Fibroblast of lung (primary cell): ENCODE measurements around the gene FAM20C. TPM values are rescaled to one million over a fixed set of nuclear protein-coding genes. Genes with fewer than 3 reads are reported as not detected.

ENCODE experiments used
- DNase-seq, 2 donors: peaks; one replicate each; pipeline versions ENCODE4 v3.0.0 to v3.0.0-alpha.2; 2010; ENCODE audit warnings: low read depth in 2 of 2
- H2AFZ ChIP-seq: 2 replicates; pipeline ENCODE4 v1.5.1; 2012; ENCODE audit warnings: low read length, control low read depth, inconsistent platforms
- H3K27ac ChIP-seq: 2 replicates; pipeline ENCODE4 v1.5.1; 2011; ENCODE audit warnings: low read length, control low read depth; ENCODE audit not compliant: insufficient read depth
- H3K27me3 ChIP-seq: 2 replicates; pipeline ENCODE4 v1.5.1; 2011; ENCODE audit warnings: mild to moderate bottlenecking, low read length; ENCODE audit not compliant: control insufficient read depth, insufficient read depth
- H3K36me3 ChIP-seq: 2 replicates; pipeline ENCODE4 v1.5.1; 2011; ENCODE audit warnings: low read length; ENCODE audit not compliant: control insufficient read depth, insufficient read depth
- H3K4me1 ChIP-seq: 2 replicates; pipeline ENCODE4 v1.5.1; 2011; ENCODE audit warnings: low read length; ENCODE audit not compliant: control insufficient read depth, insufficient read depth; ENCODE audit errors: extremely low read depth
- H3K4me2 ChIP-seq: 2 replicates; pipeline ENCODE4 v1.5.1; 2011; ENCODE audit warnings: low read length, control low read depth; ENCODE audit not compliant: insufficient read depth; ENCODE audit errors: extremely low read depth
- H3K4me3 ChIP-seq, 4 experiments: fragments of 200-600 bp in 1 of 4; sonication (generic) in 1 of 4; replicated peaks in 1 of 4; 2 replicates each; pipeline ENCODE4 v1.5.1; 2011 to 2016; ENCODE audit warnings: low read length in 4 of 4, low read depth in 3 of 4, mild to moderate bottlenecking in 3 of 4, control low read depth in 2 of 4, inconsistent platforms in 1 of 4, mixed read lengths in 1 of 4; ENCODE audit not compliant: insufficient read depth in 1 of 4; ENCODE audit errors: control extremely low read depth in 1 of 4
- H3K79me2 ChIP-seq: 2 replicates; pipeline ENCODE4 v1.5.1; 2012; ENCODE audit warnings: mild to moderate bottlenecking, low read length, inconsistent platforms; ENCODE audit not compliant: control insufficient read depth, insufficient read depth
- H3K9ac ChIP-seq: 2 replicates; pipeline ENCODE4 v1.5.1; 2011; ENCODE audit warnings: mild to moderate bottlenecking, low read length, control low read depth; ENCODE audit not compliant: insufficient read depth
- H3K9me3 ChIP-seq: 2 replicates; pipeline ENCODE4 v1.5.1; 2012; ENCODE audit warnings: low read depth, low read length; ENCODE audit not compliant: control insufficient read depth, insufficient read depth
- H4K20me1 ChIP-seq: 2 replicates; pipeline ENCODE4 v1.5.1; 2011; ENCODE audit warnings: low read length; ENCODE audit not compliant: control insufficient read depth, insufficient read depth; ENCODE audit errors: extremely low read depth
- CTCF ChIP-seq, 2 donors: IDR thresholded peaks in 1 of 2; conservative IDR thresholded peaks in 1 of 2; 1 replicate in 1 of 2; 2 replicates in 1 of 2; pipeline ENCODE4 v1.5.1; 2011 to 2012; ENCODE audit warnings: low read length in 2 of 2, control low read depth in 1 of 2, inconsistent platforms in 1 of 2, low read depth in 1 of 2, mild to moderate bottlenecking in 1 of 2
- EZH2 ChIP-seq: IDR thresholded peaks from 2 replicates; pipeline ENCODE4 v1.5.1; 2012; ENCODE audit warnings: low read length, control low read depth, mild to moderate bottlenecking; ENCODE audit errors: missing control alignments
- polyA plus RNA-seq, 2 donors: library from polyadenylated mRNA; depleted of rRNA in 1 of 2; stranded (reverse) in 1 of 2; unstranded in 1 of 2; fragments of >200 nt; gene quantifications; 2 replicates each; pipeline ENCODE4 v1.2.1, GENCODE V29; 2011 to 2012; ENCODE audit warnings: missing spikeins in 1 of 2
- total RNA-seq: library from RNA; depleted of rRNA; stranded (reverse); fragments of >200 nt; gene quantifications from 2 replicates; pipeline ENCODE4 v1.2.1, GENCODE V29; 2014

Gene FAM20C
- total and polyA plus RNA-seq, 2 donors (not counting 1 experiment from before 2014, with no cell fraction given): 31.8 to 70.7 TPM

GRCh38 chr7:304574-305409 lies 112.4 kb downstream of the FAM20C start:
- no peaks in the 10 kb centered on the region for H3K27me3 ChIP-seq
- H3K27ac ChIP-seq: no peak overlapping the region
- no peak for DNase-seq
- H3K4me3 ChIP-seq: no peak overlapping the region
- no peaks in the 10 kb centered on the region for H3K36me3 ChIP-seq
- no peaks in the 10 kb centered on the region for H3K79me2 ChIP-seq
- H3K9me3 ChIP-seq: peaks cover 5% of the 10 kb centered on the region
- TF ChIP-seq CTCF (conservative IDR thresholded peaks at IDR 0.05 in 1 of 2, IDR thresholded peaks at IDR 0.05 in 1 of 2; ENCODE audit: low read depth in 1 of 2, low read length in 2 of 2) (no peak), EZH2 (no peak)
- H2AFZ ChIP-seq: no peak overlapping the region
- no peaks in the 10 kb centered on the region for H3K4me1 ChIP-seq
- no peak overlapping the region for H3K4me2 ChIP-seq
- no peaks in the 10 kb centered on the region for H4K20me1 ChIP-seq
- no peak overlapping the region for H3K9ac ChIP-seq

- no peak overlapping the region for H3K4me2 ChIP-seq
- no peak overlapping the region for H2AFZ ChIP-seq
- H3K9ac ChIP-seq: no peak overlapping the region
- H3K4me1 ChIP-seq: no peaks in the 10 kb centered on the region
- H3K27me3 ChIP-seq: no peaks in the 10 kb centered on the region
- H3K36me3 ChIP-seq: no peaks in the 10 kb centered on the region
- no peak for TF ChIP-seq EZH2
- TF ChIP-seq CTCF (conservative IDR thresholded peaks at IDR 0.05 in 1 of 2, IDR thresholded peaks at IDR 0.05 in 1 of 2; ENCODE audit: low read depth in 1 of 2, low read length in 2 of 2): no peak
- H3K4me3 ChIP-seq: no peak overlapping the region
- H3K27ac ChIP-seq: no peak overlapping the region
- peaks cover 5% of the 10 kb centered on the region for H3K9me3 ChIP-seq
- H4K20me1 ChIP-seq: no peaks in the 10 kb centered on the region
- no peak for DNase-seq
- H3K79me2 ChIP-seq: no peaks in the 10 kb centered on the region
These were observed 113.2 kb downstream of the FAM20C start for GRCh38 chr7:305410-306151.

- H3K9me3 ChIP-seq: peaks cover 5% of the 10 kb centered on the region
- peaks cover 2% of the 10 kb centered on the region for H3K27me3 ChIP-seq
- no peaks in the 10 kb centered on the region for H3K79me2 ChIP-seq
- H3K36me3 ChIP-seq: no peaks in the 10 kb centered on the region
- no peak overlapping the region for H2AFZ ChIP-seq
- no peaks in the 10 kb centered on the region for H3K4me1 ChIP-seq
- H4K20me1 ChIP-seq: no peaks in the 10 kb centered on the region
- H3K4me3 ChIP-seq: no peak overlapping the region
- no peak overlapping the region for H3K9ac ChIP-seq
- H3K4me2 ChIP-seq: no peak overlapping the region
- no peak for DNase-seq
- no peak overlapping the region for H3K27ac ChIP-seq
- TF ChIP-seq EZH2 (no peak), CTCF (conservative IDR thresholded peaks at IDR 0.05 in 1 of 2, IDR thresholded peaks at IDR 0.05 in 1 of 2; ENCODE audit: low read depth in 1 of 2, low read length in 2 of 2) (no peak)
These were observed 115.6 kb downstream of the FAM20C start for GRCh38 chr7:307970-308369.
